Measurements from ENCODE around the gene SLC25A42. TPM values are rescaled to one million over a fixed set of nuclear protein-coding genes. Genes with fewer than 3 reads are reported as not detected.
"Not testable (repeated sequence)": the region's sequence is repeated elsewhere in the genome, so short reads cannot be mapped to it uniquely, and the experiment has no call there.

SLC25A42 gene
- total RNA-seq, 1 donor from 2014 or later = 6.6 TPM

DNA sequence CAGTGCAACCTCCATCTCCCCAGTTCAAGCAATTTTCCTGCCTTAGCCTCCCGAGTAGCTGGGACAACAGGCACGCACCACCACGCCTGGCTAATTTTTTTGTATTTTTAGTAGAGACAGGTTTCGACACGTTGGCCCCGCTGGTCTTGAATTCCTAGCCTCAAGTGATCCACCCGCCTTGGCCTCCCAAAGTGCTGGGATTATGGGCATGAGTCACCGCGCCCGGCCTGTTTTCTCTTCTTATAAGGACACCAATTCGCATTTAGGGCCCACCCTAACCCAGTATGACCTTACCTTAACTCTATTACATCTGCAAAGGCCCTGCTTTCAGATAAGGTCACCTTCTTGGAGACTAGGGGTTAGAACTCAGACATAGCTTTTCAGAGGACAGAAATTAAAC, 39.4 kb downstream of the SLC25A42 start:
- Histone ChIP-seq H3K27ac (no peak overlapping the region), H3K4me1 (peaks cover 35% of the 10 kb centered on the region), H3K9me3 (no peaks in the 10 kb centered on the region), H3K36me3 (no peaks in the 10 kb centered on the region), H3K27me3 (no peaks in the 10 kb centered on the region), H3K4me3 (no peak overlapping the region)
- intact Hi-C loops (cut with DNase I) = no loop called here
- TF ChIP-seq POLR2AphosphoS5 (IDR thresholded peaks at IDR 0.05; ENCODE audit: insufficient read depth in 1 of 2, low read depth in 1 of 2) (no peak), POLR2A (IDR thresholded peaks at IDR 0.05) (no peak)
- TF ChIP-seq, protein P1, sequence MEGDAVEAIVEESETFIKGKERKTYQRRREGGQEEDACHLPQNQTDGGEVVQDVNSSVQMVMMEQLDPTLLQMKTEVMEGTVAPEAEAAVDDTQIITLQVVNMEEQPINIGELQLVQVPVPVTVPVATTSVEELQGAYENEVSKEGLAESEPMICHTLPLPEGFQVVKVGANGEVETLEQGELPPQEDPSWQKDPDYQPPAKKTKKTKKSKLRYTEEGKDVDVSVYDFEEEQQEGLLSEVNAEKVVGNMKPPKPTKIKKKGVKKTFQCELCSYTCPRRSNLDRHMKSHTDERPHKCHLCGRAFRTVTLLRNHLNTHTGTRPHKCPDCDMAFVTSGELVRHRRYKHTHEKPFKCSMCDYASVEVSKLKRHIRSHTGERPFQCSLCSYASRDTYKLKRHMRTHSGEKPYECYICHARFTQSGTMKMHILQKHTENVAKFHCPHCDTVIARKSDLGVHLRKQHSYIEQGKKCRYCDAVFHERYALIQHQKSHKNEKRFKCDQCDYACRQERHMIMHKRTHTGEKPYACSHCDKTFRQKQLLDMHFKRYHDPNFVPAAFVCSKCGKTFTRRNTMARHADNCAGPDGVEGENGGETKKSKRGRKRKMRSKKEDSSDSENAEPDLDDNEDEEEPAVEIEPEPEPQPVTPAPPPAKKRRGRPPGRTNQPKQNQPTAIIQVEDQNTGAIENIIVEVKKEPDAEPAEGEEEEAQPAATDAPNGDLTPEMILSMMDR (IDR thresholded peaks at IDR 0.05) = no peak
- DNase-seq (ENCODE audit: extremely low spot score in 2 of 2) = no peak

DNA sequence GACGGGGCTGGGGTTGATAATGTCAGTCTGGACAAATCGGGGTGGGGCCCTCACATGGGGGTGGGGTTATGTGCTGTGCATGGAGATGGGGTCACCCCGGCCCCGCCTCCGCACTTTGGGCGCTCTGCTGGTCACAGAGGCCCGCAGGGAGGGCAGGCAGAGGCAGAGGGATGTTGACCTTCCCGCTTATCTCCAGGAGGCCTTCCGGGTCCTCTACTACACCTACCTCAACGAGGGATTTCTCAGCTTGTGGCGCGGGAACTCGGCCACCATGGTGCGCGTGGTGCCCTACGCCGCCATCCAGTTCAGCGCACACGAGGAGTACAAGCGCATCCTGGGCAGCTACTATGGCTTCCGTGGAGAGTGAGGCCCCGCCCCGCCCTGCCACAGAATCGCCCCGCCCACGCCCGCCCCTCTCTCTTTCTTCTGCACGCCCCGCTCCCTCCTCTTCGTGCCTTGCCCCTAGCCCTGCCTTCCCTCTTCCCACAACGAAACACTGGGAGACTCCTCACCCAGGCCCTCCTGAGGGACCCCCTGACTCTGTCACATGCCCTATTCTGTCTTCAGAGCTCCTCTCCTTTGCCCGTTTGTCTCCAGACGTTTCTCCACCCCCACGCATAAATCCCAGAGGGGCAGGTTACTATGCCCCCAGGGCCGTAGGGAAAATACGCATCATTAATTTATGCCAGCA, 41.7 kb downstream of the SLC25A42 start:
- intact Hi-C loops (cut with DNase I) = no loop called here
- peak overlapping the region; percentile 83 for H3K27ac ChIP-seq
- H3K9me3 ChIP-seq = no peaks in the 10 kb centered on the region
- H3K36me3 ChIP-seq = no peaks in the 10 kb centered on the region
- H3K4me3 ChIP-seq = peak overlapping the region; percentile 24 to 45
- peaks cover 45% of the 10 kb centered on the region for H3K4me1 ChIP-seq
- TF ChIP-seq POLR2A (IDR thresholded peaks at IDR 0.05) = peak in 1 of 2 donors; percentile 43
- TF ChIP-seq POLR2AphosphoS5 (IDR thresholded peaks at IDR 0.05; ENCODE audit: insufficient read depth in 1 of 2, low read depth in 1 of 2) = peak in 1 of 2 donors; percentile 84
- TF ChIP-seq, protein P1 (IDR thresholded peaks at IDR 0.05) = no peak
- DNase-seq (ENCODE audit: extremely low spot score in 2 of 2) = no peak
- no peaks in the 10 kb centered on the region for H3K27me3 ChIP-seq

DNA sequence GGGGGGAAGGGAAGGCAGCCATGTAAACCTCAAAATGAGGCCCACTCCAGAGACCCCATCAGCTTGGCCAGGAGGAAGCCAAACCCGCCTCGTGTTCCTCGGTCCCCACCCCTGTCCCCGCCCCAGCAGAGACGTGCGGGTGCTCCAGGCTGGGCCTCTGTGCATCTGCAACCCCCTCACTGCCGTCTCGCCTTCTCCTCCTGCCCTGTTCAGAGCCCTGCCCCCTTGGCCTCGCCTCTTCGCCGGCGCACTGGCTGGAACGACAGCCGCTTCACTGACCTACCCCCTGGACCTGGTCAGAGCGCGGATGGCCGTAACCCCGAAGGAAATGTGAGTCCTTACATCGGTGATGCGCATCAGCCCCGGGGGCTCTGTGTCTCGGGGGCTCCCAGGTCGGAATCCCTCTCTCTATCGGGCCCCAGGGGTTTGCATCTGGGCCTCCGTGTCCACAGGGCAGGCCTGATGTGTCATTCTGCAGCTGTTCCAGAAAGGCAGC, 42.3 kb downstream of the SLC25A42 start:
- Histone ChIP-seq H3K36me3 (no peaks in the 10 kb centered on the region), H3K27me3 (no peaks in the 10 kb centered on the region), H3K4me3 (peak overlapping the region; percentile 24 to 45), H3K9me3 (no peaks in the 10 kb centered on the region), H3K27ac (peak overlapping the region; percentile 83), H3K4me1 (peaks cover 51% of the 10 kb centered on the region)
- intact Hi-C loops (cut with DNase I) = no loop called here
- no peak for TF ChIP-seq POLR2A (IDR thresholded peaks at IDR 0.05)
- TF ChIP-seq, protein P1 (IDR thresholded peaks at IDR 0.05) = no peak
- no peak for TF ChIP-seq POLR2AphosphoS5 (IDR thresholded peaks at IDR 0.05; ENCODE audit: insufficient read depth in 1 of 2, low read depth in 1 of 2)
- no peak for DNase-seq (ENCODE audit: extremely low spot score in 2 of 2)

DNA sequence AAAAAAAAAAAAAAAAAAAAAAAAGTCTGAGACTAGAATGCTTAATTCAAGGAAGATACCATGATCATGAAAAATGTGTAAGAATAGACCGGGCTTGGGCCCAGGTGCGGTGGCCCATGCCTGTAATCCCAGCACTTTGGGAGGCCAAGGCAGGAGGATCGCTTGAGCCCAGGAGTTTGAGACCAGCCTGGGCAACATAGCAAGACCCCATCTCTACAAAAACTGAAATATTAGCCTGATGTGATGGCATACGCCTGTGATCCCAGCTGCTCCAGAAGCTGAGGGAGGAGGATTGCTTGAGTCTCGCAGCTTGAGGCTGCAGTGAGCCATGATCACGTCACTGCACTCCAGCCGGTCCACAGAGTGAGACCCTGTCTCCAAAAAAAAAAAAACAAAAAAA, 43.1 kb downstream of the SLC25A42 start:
- DNase-seq (ENCODE audit: extremely low spot score in 2 of 2); H3K36me3 ChIP-seq; H3K27me3 ChIP-seq; intact Hi-C loops (cut with DNase I); H3K4me3 ChIP-seq; H3K9me3 ChIP-seq: not testable (repeated sequence)
- H3K4me1 ChIP-seq = peaks cover 53% of the 10 kb centered on the region
- H3K27ac ChIP-seq = peak overlapping the region; percentile 83

DNA sequence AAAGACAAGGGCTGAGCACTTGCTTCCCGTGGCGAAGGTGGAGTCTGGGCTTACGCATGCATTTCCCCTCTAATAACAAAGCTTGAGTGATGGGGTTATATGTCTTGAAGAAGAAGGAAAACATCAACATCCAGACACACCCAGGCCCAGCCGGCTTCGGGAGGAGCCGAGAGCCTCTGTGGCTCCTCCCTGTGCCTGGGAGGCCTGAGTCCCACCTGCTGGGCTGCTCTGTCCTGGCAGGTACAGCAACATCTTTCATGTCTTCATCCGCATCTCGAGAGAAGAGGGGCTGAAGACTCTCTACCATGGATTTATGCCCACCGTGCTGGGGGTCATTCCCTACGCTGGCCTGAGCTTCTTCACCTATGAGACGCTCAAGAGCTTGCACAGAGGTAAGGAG, 43.9 kb downstream of the SLC25A42 start:
- peak overlapping the region; percentile 83 for H3K27ac ChIP-seq
- TF ChIP-seq POLR2AphosphoS5 (IDR thresholded peaks at IDR 0.05; ENCODE audit: insufficient read depth in 1 of 2, low read depth in 1 of 2) = no peak
- TF ChIP-seq POLR2A (IDR thresholded peaks at IDR 0.05) = no peak
- TF ChIP-seq, protein P1 (IDR thresholded peaks at IDR 0.05) = no peak
- no peaks in the 10 kb centered on the region for H3K9me3 ChIP-seq
- DNase-seq (ENCODE audit: extremely low spot score in 2 of 2) = no peak
- H3K4me1 ChIP-seq = peaks cover 57% of the 10 kb centered on the region
- no peak overlapping the region for H3K4me3 ChIP-seq
- no peaks in the 10 kb centered on the region for H3K27me3 ChIP-seq
- no peaks in the 10 kb centered on the region for H3K36me3 ChIP-seq
- intact Hi-C loops (cut with DNase I) = no loop called here
